HEK293T (cell line): ENCODE data around the gene PKD2L2.

Experiments
- BHLHE40 ChIP-seq: fragments of 450-650 bp; IDR thresholded peaks from 2 replicates; pipeline ENCODE4 v1.6.1; 2016; ENCODE audit warnings: mild to moderate bottlenecking, moderate library complexity, borderline replicate concordance
- ELF4 ChIP-seq: fragments of 450-650 bp; IDR thresholded peaks from 2 replicates; pipeline ENCODE4 v1.6.1; 2017; ENCODE audit warnings: antibody characterized with exemption
- FOXK2 ChIP-seq: fragments of 450-650 bp; IDR thresholded peaks from 2 replicates; pipeline ENCODE4 v1.6.1; 2016; ENCODE audit warnings: mild to moderate bottlenecking
- FOXM1 ChIP-seq: fragments of 450-650 bp; IDR thresholded peaks from 2 replicates; pipeline ENCODE4 v1.6.1; 2017; ENCODE audit warnings: mild to moderate bottlenecking, borderline replicate concordance
- HDGF ChIP-seq: fragments of 450-650 bp; IDR thresholded peaks from 2 replicates; pipeline ENCODE4 v1.6.1; 2017; ENCODE audit warnings: antibody characterized with exemption, borderline replicate concordance
- NFRKB ChIP-seq: fragments of 450-650 bp; IDR thresholded peaks from 2 replicates; pipeline ENCODE4 v1.6.1; 2016; ENCODE audit warnings: mild to moderate bottlenecking, moderate library complexity
- SP1 ChIP-seq: fragments of 450-650 bp; IDR thresholded peaks from 2 replicates; pipeline ENCODE4 v1.6.1; 2017
- SUZ12 ChIP-seq: fragments of 450-650 bp; IDR thresholded peaks from 2 replicates; pipeline ENCODE4 v1.6.1; 2016; ENCODE audit warnings: mild to moderate bottlenecking
- TARDBP ChIP-seq: fragments of 450-650 bp; IDR thresholded peaks from 2 replicates; pipeline ENCODE4 v1.6.1; 2016
- ZNF384 ChIP-seq: fragments of 450-650 bp; IDR thresholded peaks from 2 replicates; pipeline ENCODE4 v1.6.1; 2016

DNA sequence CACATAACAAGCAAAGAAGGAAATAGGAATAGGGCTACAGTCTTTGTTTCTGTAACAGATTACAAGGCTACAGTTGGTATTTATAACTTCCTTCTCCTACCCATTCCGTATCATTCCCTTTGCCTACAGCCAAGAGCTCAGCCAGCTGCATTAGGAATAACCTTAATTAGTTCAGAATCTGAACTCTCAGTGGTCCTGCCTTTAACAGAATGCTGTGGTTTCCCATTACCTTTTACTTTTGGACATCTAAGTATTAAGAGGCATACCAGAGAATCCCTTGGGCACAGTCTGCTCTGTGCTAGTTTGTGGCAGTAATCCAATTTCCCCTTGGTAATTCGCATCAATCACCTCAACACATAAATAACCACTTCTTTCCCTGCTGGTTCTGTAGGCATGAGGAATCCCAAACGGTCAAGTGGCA is 44.2 kb downstream of the PKD2L2 start:
- TF ChIP-seq HDGF (no peak), TARDBP (no peak), ZNF384 (no peak), SUZ12 (no peak), ELF4 (no peak), FOXK2 (no peak), FOXM1 (no peak), BHLHE40 (no peak), SP1 (no peak), NFRKB (no peak)
